K562 (cell line): ENCODE measurements around the gene GTF2H4. TPM values are rescaled to one million over a fixed set of nuclear protein-coding genes. Genes with fewer than 3 reads are reported as not detected.
A peak's percentile ranks its signal among the peaks of the same experiment; 100 is the strongest.

Experiments used
- CCNT2 ChIP-seq: IDR thresholded peaks from 2 replicates; pipeline ENCODE4 v1.6.1; 2011; ENCODE audit warnings: borderline replicate concordance, low read depth, mild to moderate bottlenecking, moderate library complexity, mixed read lengths, low read length; ENCODE audit not compliant: insufficient read length; ENCODE audit errors: extremely low read depth
- CEBPB ChIP-seq: fragments of 450-650 bp; IDR thresholded peaks from 2 replicates; pipeline ENCODE4 v1.6.1; 2016; ENCODE audit warnings: missing genetic modification characterization, missing compliant biosample characterization
- FOXA1 ChIP-seq: fragments of 450-650 bp; IDR thresholded peaks from 2 replicates; pipeline ENCODE4 v1.6.1; 2016; ENCODE audit warnings: mild to moderate bottlenecking, borderline replicate concordance
- GABPB1 ChIP-seq: sonication (generic); formaldehyde crosslinking; IDR thresholded peaks from 2 replicates; pipeline ENCODE4 v1.8.0; 2022; ENCODE audit warnings: mild to moderate bottlenecking, missing genetic modification reagents
- IFI16 ChIP-seq: fragments of 250-450 bp; sonication (Bioruptor Pico); IDR thresholded peaks from 2 replicates; pipeline ENCODE4 v2.1.2; 2022; ENCODE audit warnings: mild to moderate bottlenecking, inconsistent platforms
- KLF16 ChIP-seq: IDR thresholded peaks from 2 replicates; pipeline ENCODE4 v1.6.1; 2016; ENCODE audit warnings: antibody characterized with exemption
- MAZ ChIP-seq, 2 experiments: fragments of 450-650 bp in 1 of 2; sonication (generic) in 1 of 2; formaldehyde crosslinking; IDR thresholded peaks in 1 of 2; conservative IDR thresholded peaks in 1 of 2; 2 replicates each; pipeline versions ENCODE4 v1.4.0 to v1.5.0; 2020; ENCODE audit warnings: mild to moderate bottlenecking in 1 of 2, missing genetic modification reagents in 1 of 2
- MTA3 ChIP-seq: fragments of 450-650 bp; formaldehyde crosslinking; IDR thresholded peaks from 2 replicates; pipeline ENCODE4 v1.6.1; 2017; ENCODE audit warnings: mild to moderate bottlenecking, borderline replicate concordance
- NELFE ChIP-seq: IDR thresholded peaks from 2 replicates; pipeline ENCODE4 v1.6.1; 2011; ENCODE audit warnings: mild to moderate bottlenecking; ENCODE audit not compliant: insufficient read depth, insufficient read length
- PHF20 ChIP-seq: fragments of 450-650 bp; IDR thresholded peaks from 2 replicates; pipeline ENCODE4 v1.6.1; 2018; ENCODE audit not compliant: partially characterized antibody
- RCOR1 ChIP-seq, 2 experiments: IDR thresholded peaks; 2 replicates each; pipeline ENCODE4 v1.6.1; 2012; ENCODE audit warnings: low read depth in 2 of 2, low read length in 2 of 2, borderline replicate concordance in 1 of 2, improper control_type of control experiment in 1 of 2
- SIRT6 ChIP-seq: IDR thresholded peaks from one replicate; pipeline ENCODE4 v1.6.1; 2012; ENCODE audit warnings: low read depth, mild to moderate bottlenecking, control low read depth, inconsistent platforms, low read length, moderate library complexity
- TRIM24 ChIP-seq, 2 experiments: fragments of 450-650 bp; IDR thresholded peaks; 2 replicates each; pipeline ENCODE4 v1.6.1; 2016
- ZFX ChIP-seq: sonication (generic); formaldehyde crosslinking; IDR thresholded peaks from 2 replicates; pipeline ENCODE4 v1.8.0; 2022; ENCODE audit warnings: mild to moderate bottlenecking, missing genetic modification reagents, moderate library complexity
- ZNF561 ChIP-seq: fragments of 450-650 bp; formaldehyde crosslinking; conservative IDR thresholded peaks from 2 replicates; pipeline ENCODE4 v1.4.0; 2020; ENCODE audit warnings: mild to moderate bottlenecking, moderate library complexity
- ZNF695 ChIP-seq: fragments of 450-650 bp; formaldehyde crosslinking; IDR thresholded peaks from 2 replicates; pipeline ENCODE4 v1.4.0; 2020; ENCODE audit warnings: mild to moderate bottlenecking, moderate library complexity
- ZNF778 ChIP-seq: fragments of 450-650 bp; formaldehyde crosslinking; IDR thresholded peaks from 2 replicates; pipeline ENCODE4 v1.4.0; 2020; ENCODE audit warnings: mild to moderate bottlenecking, moderate library complexity
- polyA plus RNA-seq, 8 experiments: library from polyadenylated mRNA; depleted of rRNA in 4 of 8; stranded (reverse) in 5 of 8; unstranded in 3 of 8; fragments of >200 nt; fragmentation: Nextera tagmentation in 2 of 8; fragmentation: Illumina TruSeq in 1 of 8; extraction: Ambion mirVana in 2 of 8; extraction: Trizol in 1 of 8; gene quantifications; 2 replicates each; pipeline versions ENCODE4 v1.2.1 to v1.2.3, GENCODE V29; 2011 to 2014; ENCODE audit warnings: inconsistent platforms in 1 of 8, missing spikeins in 1 of 8
- total RNA-seq, 7 experiments: library from RNA; depleted of rRNA in 6 of 7; stranded (reverse); fragments of >200 nt in 6 of 7; fragmentation: Illumina TruSeq in 2 of 7; extraction: Trizol in 2 of 7; gene quantifications; 2 replicates each; pipeline versions ENCODE4 v1.2.1 to v1.2.3, GENCODE V29; 2011 to 2021; ENCODE audit warnings: low replicate concordance in 1 of 7
- TF ChIP-seq, protein P1 (sequence below): sonication (generic); formaldehyde crosslinking; IDR thresholded peaks from 2 replicates; pipeline ENCODE4 v1.8.0; 2022; ENCODE audit warnings: mild to moderate bottlenecking, missing genetic modification reagents, borderline replicate concordance
- TF ChIP-seq, protein P2 (sequence below), 2 experiments: IDR thresholded peaks; 2 replicates each; pipeline ENCODE4 v1.6.1; 2012; ENCODE audit warnings: improper control_type of control experiment in 2 of 2, low read depth in 2 of 2, low read length in 2 of 2, borderline replicate concordance in 1 of 2
- TF ChIP-seq, protein P3 (sequence below), 2 experiments: fragments of 450-650 bp; conservative IDR thresholded peaks; 2 replicates each; pipeline ENCODE4 v1.6.1; 2017; ENCODE audit warnings: mild to moderate bottlenecking in 2 of 2, moderate library complexity in 2 of 2

GTF2H4 gene
- total and polyA plus RNA-seq, 9 of the 15 experiments (the other 6 are each of a cell fraction or from before 2014, with no cell fraction given) = 3.6 to 86.1 (median 39.6) TPM

DNA sequence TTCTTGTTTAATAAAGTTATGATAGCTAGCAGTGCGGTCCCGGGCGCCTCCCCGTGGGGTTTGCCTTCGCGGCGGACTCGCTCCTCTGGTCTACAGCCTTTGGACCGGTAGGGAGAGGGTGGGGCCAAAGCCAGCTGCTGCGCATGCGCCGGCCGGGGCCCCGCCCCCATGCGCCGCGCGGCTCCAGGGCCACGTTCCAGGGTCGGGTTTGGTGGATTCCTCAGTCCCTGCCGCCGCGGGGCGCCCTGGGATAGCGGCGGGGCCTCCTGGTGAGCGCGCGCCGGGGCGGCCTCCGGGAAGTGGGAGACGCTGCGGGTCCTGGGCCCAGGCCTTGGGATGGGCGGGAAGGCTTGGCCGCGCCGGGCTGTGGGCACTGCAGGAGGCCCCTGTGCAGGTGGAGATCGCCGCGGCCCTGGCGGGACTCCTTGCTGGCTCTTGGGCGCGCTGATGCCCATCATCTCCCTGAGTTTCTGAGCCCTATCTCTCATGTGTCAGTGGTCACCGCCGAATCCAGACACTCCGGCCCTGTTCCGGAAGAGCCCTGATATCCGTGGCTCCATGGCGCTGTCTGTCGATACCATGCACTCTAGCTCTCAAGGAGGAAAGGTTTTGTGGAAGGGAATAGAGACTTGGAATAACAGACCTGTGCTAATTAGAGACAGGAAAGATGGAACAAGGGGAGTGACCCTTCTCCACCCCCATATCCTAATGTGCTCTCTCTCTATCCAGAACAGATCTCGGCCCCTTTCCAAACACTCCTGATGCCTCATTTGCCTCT, 6.3 kb downstream of the GTF2H4 start, which contains the start of gene VARS2 (continued):
- no peak for TF ChIP-seq ZNF778 (CRISPR knock-in tag)
- peak; percentile 96 for TF ChIP-seq MTA3
- TF ChIP-seq NELFE = no peak
- TF ChIP-seq ZNF561 (CRISPR knock-in tag) = no peak
- TF ChIP-seq CCNT2 = peak; percentile 95
- TF ChIP-seq MAZ (CRISPR knock-in tag; conservative IDR thresholded peaks at IDR 0.05 in 1 of 2, IDR thresholded peaks at IDR 0.05 in 1 of 2) = peak; percentile 85 to 88
- TF ChIP-seq ZNF695 (CRISPR knock-in tag) = no peak
- no peak for TF ChIP-seq CEBPB (tag)
- TF ChIP-seq IFI16 (CRISPR knock-in tag) = 0 out of 2 replicates have a peak, but pooled peaks have one; percentile 15
- TF ChIP-seq, protein P1, sequence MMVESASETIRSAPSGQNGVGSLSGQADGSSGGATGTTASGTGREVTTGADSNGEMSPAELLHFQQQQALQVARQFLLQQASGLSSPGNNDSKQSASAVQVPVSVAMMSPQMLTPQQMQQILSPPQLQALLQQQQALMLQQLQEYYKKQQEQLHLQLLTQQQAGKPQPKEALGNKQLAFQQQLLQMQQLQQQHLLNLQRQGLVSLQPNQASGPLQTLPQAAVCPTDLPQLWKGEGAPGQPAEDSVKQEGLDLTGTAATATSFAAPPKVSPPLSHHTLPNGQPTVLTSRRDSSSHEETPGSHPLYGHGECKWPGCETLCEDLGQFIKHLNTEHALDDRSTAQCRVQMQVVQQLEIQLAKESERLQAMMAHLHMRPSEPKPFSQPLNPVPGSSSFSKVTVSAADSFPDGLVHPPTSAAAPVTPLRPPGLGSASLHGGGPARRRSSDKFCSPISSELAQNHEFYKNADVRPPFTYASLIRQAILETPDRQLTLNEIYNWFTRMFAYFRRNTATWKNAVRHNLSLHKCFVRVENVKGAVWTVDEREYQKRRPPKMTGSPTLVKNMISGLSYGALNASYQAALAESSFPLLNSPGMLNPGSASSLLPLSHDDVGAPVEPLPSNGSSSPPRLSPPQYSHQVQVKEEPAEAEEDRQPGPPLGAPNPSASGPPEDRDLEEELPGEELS (CRISPR knock-in tag) = 0 out of 2 replicates have a peak, but pooled peaks have one; percentile 22
- TF ChIP-seq, protein P2, sequence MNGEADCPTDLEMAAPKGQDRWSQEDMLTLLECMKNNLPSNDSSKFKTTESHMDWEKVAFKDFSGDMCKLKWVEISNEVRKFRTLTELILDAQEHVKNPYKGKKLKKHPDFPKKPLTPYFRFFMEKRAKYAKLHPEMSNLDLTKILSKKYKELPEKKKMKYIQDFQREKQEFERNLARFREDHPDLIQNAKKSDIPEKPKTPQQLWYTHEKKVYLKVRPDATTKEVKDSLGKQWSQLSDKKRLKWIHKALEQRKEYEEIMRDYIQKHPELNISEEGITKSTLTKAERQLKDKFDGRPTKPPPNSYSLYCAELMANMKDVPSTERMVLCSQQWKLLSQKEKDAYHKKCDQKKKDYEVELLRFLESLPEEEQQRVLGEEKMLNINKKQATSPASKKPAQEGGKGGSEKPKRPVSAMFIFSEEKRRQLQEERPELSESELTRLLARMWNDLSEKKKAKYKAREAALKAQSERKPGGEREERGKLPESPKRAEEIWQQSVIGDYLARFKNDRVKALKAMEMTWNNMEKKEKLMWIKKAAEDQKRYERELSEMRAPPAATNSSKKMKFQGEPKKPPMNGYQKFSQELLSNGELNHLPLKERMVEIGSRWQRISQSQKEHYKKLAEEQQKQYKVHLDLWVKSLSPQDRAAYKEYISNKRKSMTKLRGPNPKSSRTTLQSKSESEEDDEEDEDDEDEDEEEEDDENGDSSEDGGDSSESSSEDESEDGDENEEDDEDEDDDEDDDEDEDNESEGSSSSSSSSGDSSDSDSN (IDR thresholded peaks at IDR 0.05; ENCODE audit: borderline replicate concordance in 1 of 2, low read depth in 2 of 2, low read length in 2 of 2) = peak; percentile 85 to 96; a peak in 3 of 4 replicates
- TF ChIP-seq KLF16 = no peak
- peak in 1 of 2 experiments; percentile 38; a peak in 1 of 4 replicates for TF ChIP-seq RCOR1 (IDR thresholded peaks at IDR 0.05; ENCODE audit: borderline replicate concordance in 1 of 2, low read depth in 2 of 2, low read length in 2 of 2)
- peak; percentile 99 for TF ChIP-seq ZFX
- peak; percentile 84 for TF ChIP-seq PHF20
- TF ChIP-seq TRIM24 (IDR thresholded peaks at IDR 0.05) = no peak
- TF ChIP-seq, protein P3, sequence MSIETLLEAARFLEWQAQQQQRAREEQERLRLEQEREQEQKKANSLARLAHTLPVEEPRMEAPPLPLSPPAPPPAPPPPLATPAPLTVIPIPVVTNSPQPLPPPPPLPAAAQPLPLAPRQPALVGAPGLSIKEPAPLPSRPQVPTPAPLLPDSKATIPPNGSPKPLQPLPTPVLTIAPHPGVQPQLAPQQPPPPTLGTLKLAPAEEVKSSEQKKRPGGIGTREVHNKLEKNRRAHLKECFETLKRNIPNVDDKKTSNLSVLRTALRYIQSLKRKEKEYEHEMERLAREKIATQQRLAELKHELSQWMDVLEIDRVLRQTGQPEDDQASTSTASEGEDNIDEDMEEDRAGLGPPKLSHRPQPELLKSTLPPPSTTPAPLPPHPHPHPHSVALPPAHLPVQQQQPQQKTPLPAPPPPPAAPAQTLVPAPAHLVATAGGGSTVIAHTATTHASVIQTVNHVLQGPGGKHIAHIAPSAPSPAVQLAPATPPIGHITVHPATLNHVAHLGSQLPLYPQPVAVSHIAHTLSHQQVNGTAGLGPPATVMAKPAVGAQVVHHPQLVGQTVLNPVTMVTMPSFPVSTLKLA (conservative IDR thresholded peaks at IDR 0.05) = peak; percentile 75 to 89
- TF ChIP-seq GABPB1 (CRISPR knock-in tag) = no peak
- no peak for TF ChIP-seq SIRT6
- TF ChIP-seq FOXA1 = no peak
